Measurements from ENCODE around the gene RTTN. TPM values are rescaled to one million over a fixed set of nuclear protein-coding genes. Genes with fewer than 3 reads are reported as not detected.
A peak's percentile ranks its signal among the peaks of the same experiment; 100 is the strongest.

Gene RTTN
- total RNA-seq, 4 donors from 2014 or later = 10.8 to 58.1 (median 22.4) TPM

DNA sequence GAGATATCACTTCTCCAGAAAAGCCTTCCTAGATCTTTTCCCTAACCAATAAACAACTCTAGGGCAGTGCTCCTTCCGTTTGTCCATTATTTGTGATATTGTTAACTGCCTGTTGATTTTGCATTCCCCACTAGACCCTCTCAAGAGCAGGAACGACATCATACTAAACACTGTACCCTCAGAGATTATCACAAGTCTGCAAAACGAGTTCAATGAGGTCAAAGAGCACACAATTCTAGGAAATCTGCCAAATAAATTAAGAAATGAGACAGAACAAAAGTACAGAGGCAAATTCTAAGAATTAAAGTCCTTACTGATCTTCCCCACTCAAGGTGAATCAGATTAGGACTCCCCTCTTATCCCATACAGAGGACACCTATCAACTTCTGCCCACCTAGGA, 7.6 kb downstream of the RTTN start:
- Histone ChIP-seq H3K36me3 (no peaks in the 10 kb centered on the region), H3K27me3 (no peaks in the 10 kb centered on the region), H3K9me3 (no peaks in the 10 kb centered on the region), H3K27ac (no peak overlapping the region), H3K4me3 (no peak overlapping the region), H3K4me1 (no peaks in the 10 kb centered on the region)
- intact Hi-C loops (cut with DNase I; ENCODE audit: low total_unique reads) = no loop called here
- no peak for DNase-seq
- TF ChIP-seq, protein P1, sequence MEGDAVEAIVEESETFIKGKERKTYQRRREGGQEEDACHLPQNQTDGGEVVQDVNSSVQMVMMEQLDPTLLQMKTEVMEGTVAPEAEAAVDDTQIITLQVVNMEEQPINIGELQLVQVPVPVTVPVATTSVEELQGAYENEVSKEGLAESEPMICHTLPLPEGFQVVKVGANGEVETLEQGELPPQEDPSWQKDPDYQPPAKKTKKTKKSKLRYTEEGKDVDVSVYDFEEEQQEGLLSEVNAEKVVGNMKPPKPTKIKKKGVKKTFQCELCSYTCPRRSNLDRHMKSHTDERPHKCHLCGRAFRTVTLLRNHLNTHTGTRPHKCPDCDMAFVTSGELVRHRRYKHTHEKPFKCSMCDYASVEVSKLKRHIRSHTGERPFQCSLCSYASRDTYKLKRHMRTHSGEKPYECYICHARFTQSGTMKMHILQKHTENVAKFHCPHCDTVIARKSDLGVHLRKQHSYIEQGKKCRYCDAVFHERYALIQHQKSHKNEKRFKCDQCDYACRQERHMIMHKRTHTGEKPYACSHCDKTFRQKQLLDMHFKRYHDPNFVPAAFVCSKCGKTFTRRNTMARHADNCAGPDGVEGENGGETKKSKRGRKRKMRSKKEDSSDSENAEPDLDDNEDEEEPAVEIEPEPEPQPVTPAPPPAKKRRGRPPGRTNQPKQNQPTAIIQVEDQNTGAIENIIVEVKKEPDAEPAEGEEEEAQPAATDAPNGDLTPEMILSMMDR (IDR thresholded peaks at IDR 0.05) = no peak
- TF ChIP-seq POLR2A (IDR thresholded peaks at IDR 0.05) = no peak

DNA sequence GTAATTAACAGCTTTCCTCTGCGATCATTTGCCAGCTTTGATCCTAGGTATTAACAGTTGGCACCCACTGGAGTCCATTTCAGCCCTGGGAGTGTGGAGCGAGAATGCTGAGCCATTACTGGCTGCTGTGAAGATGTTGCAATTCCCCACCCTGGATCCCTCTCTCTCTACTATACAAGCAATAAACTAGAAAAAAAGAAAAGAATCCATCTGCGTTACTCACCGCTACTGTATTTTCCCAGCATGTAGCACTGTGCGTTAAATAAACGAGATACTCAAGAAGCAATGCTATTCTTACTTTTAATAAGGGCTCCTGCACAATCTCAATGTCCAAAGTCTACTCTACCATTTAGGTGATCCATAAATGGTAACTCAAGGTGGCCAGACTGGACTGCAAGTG, 8.5 kb downstream of the RTTN start:
- TF ChIP-seq, protein P1 (IDR thresholded peaks at IDR 0.05) = no peak
- TF ChIP-seq POLR2A (IDR thresholded peaks at IDR 0.05) = no peak
- Histone ChIP-seq H3K4me3 (no peak overlapping the region), H3K36me3 (no peaks in the 10 kb centered on the region), H3K27ac (no peak overlapping the region), H3K9me3 (no peaks in the 10 kb centered on the region), H3K4me1 (no peaks in the 10 kb centered on the region), H3K27me3 (no peaks in the 10 kb centered on the region)
- no peak for DNase-seq
- intact Hi-C loops (cut with DNase I; ENCODE audit: low total_unique reads) = no loop called here

DNA sequence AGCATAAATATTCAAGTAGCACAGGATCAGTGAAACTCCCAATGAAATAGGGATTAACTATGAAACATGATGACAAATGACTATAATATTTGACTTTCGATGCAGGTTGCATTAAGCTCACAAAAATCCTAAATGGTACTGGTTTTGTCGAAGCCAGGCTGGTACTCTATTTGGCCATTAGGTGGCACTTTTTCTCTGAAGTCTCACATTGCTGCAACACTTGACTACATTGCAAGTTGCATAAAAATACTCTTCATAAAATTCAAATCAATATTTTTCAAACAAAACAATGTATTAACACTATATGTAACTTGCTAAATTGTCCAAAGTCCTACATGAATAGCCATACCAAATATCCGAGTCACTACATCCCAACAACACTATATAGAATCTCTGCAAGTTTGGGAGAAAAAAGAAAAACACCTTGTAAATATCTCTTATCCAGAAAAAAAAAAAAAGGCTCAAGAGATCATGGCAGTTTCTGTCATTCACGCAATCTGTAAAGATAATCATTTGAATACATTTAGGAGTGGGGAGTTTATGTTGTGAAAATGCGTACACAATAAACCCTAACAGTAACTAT, 9.5 kb downstream of the RTTN start:
- H3K4me3 ChIP-seq = no peak overlapping the region
- DNase-seq = no peak
- intact Hi-C loops (cut with DNase I; ENCODE audit: low total_unique reads) = no loop called here
- TF ChIP-seq POLR2A (IDR thresholded peaks at IDR 0.05) = no peak
- TF ChIP-seq, protein P1 (IDR thresholded peaks at IDR 0.05) = peak; percentile 52 to 70 (median 64)
- no peaks in the 10 kb centered on the region for H3K4me1 ChIP-seq
- no peaks in the 10 kb centered on the region for H3K9me3 ChIP-seq
- H3K27ac ChIP-seq = no peak overlapping the region
- H3K27me3 ChIP-seq = no peaks in the 10 kb centered on the region
- H3K36me3 ChIP-seq = no peaks in the 10 kb centered on the region

DNA sequence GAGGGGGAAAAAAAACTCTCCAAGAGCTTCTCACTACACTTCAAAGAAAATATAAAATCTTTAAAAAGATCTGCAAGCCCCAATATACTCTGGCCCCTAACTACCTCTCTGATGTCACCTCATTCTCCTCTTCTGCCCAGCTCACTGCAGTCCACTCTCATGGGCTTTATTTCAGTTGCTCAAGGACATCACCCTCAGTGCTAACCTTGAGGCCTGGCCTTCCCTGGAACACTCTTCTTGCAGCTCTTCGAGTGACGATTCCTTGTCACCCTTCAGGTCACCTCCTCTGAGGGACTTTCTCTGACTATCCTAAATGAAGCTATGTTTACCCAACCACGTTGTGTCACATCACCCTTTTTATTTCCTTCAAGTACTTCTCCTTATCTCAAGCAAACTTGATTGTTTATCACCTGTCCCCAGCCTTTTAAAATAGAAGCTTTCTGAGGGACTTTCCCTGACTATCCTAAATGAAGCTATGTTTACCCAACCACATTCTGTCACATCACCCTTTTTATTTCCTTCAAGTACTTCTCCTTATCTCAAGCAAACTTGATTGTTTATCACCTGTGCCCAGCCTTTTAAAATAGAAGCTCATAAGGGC, 10.4 kb downstream of the RTTN start:
- H3K27ac ChIP-seq = no peak overlapping the region
- no peaks in the 10 kb centered on the region for H3K9me3 ChIP-seq
- H3K4me1 ChIP-seq = no peaks in the 10 kb centered on the region
- intact Hi-C loops (cut with DNase I; ENCODE audit: low total_unique reads) = no loop called here
- H3K4me3 ChIP-seq = no peak overlapping the region
- TF ChIP-seq, protein P1 (IDR thresholded peaks at IDR 0.05) = no peak
- no peak for TF ChIP-seq POLR2A (IDR thresholded peaks at IDR 0.05)
- no peaks in the 10 kb centered on the region for H3K36me3 ChIP-seq
- H3K27me3 ChIP-seq = no peaks in the 10 kb centered on the region
- DNase-seq = no peak

DNA sequence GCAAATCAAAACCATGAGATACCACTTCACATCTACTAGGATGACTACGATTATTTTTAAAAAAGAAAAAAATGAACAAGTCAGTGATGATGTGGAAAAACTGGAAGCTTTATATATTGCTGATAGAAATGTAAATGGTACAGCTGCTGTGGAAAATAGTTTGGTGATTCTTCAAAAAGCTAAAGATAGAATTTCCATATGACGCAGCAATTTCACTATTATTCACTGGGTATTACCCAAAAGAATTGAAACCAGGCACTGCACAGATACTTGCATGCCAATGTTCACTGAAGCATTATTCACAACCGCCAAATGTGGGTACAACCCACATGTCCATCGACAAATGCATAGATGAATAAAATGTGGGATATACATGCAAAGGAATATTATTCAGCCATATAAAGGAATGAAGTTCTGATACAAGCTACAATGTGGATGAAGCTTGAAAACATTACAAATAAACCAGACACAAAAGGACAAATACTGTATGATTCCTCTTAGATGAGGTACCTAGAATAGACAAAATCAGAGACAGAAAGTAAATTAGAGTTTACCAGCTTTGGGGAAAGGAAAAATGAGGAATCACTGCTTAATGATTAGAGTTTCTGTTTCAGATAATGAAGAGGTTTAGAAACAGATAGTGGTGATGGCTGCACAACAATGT, 11.1 kb downstream of the RTTN start:
- no peaks in the 10 kb centered on the region for H3K4me1 ChIP-seq
- DNase-seq = no peak
- H3K9me3 ChIP-seq = no peaks in the 10 kb centered on the region
- intact Hi-C loops (cut with DNase I; ENCODE audit: low total_unique reads) = no loop called here
- no peak overlapping the region for H3K27ac ChIP-seq
- H3K27me3 ChIP-seq = no peaks in the 10 kb centered on the region
- no peak overlapping the region for H3K4me3 ChIP-seq
- H3K36me3 ChIP-seq = no peaks in the 10 kb centered on the region
- TF ChIP-seq, protein P1 (IDR thresholded peaks at IDR 0.05) = no peak
- no peak for TF ChIP-seq POLR2A (IDR thresholded peaks at IDR 0.05)

Measured in uterus (tissue), 4 donors.